ENCODE results near the gene SRL.

The SRL gene

GRCh38 chr16:4271176-4272113 is 29.6 kb upstream of the SRL start:
- peak; percentile 90 for DNase-seq (ENCODE audit: insufficient read length)
- TF ChIP-seq POLR2A (IDR thresholded peaks at IDR 0.05; ENCODE audit: low read depth, low read length) (peak; percentile 67), POLR2AphosphoS5 (IDR thresholded peaks at IDR 0.05; ENCODE audit: low read depth, low read length) (peak; percentile 84), TAF1 (IDR thresholded peaks at IDR 0.05; ENCODE audit: borderline replicate concordance, low read depth, low read length) (peak; percentile 39)
- peak; percentile 87 for FAIRE-seq

GRCh38 chr16:4270595-4270994 is 28.7 kb upstream of the SRL start:
- FAIRE-seq (peak; percentile 33), DNase-seq (ENCODE audit: insufficient read length) (no peak)
- no peak for TF ChIP-seq POLR2AphosphoS5 (IDR thresholded peaks at IDR 0.05; ENCODE audit: low read depth, low read length)
- no peak for TF ChIP-seq POLR2A (IDR thresholded peaks at IDR 0.05; ENCODE audit: low read depth, low read length)
- no peak for TF ChIP-seq TAF1 (IDR thresholded peaks at IDR 0.05; ENCODE audit: borderline replicate concordance, low read depth, low read length)

- TF ChIP-seq POLR2A (IDR thresholded peaks at IDR 0.05; ENCODE audit: low read depth, low read length) (no peak), TAF1 (IDR thresholded peaks at IDR 0.05; ENCODE audit: borderline replicate concordance, low read depth, low read length) (no peak), POLR2AphosphoS5 (IDR thresholded peaks at IDR 0.05; ENCODE audit: low read depth, low read length) (no peak)
- FAIRE-seq (no peak), DNase-seq (ENCODE audit: insufficient read length) (no peak)
Measured at GRCh38 chr16:4270091-4270490, 28.2 kb upstream of the SRL start.

GRCh38 chr16:4266372-4266771 is 24.5 kb upstream of the SRL start:
- DNase-seq (ENCODE audit: insufficient read length), result no peak
- FAIRE-seq, result no peak
- TF ChIP-seq TAF1 (IDR thresholded peaks at IDR 0.05; ENCODE audit: borderline replicate concordance, low read depth, low read length), result no peak
- TF ChIP-seq POLR2A (IDR thresholded peaks at IDR 0.05; ENCODE audit: low read depth, low read length), result no peak
- no peak for TF ChIP-seq POLR2AphosphoS5 (IDR thresholded peaks at IDR 0.05; ENCODE audit: low read depth, low read length)

- TF ChIP-seq POLR2A (IDR thresholded peaks at IDR 0.05; ENCODE audit: low read depth, low read length) (no peak), TAF1 (IDR thresholded peaks at IDR 0.05; ENCODE audit: borderline replicate concordance, low read depth, low read length) (no peak), POLR2AphosphoS5 (IDR thresholded peaks at IDR 0.05; ENCODE audit: low read depth, low read length) (no peak)
- FAIRE-seq (no peak), DNase-seq (ENCODE audit: insufficient read length) (no peak)
Measured at GRCh38 chr16:4265676-4266075, 23.8 kb upstream of the SRL start.

GRCh38 chr16:4264546-4264945 is 22.7 kb upstream of the SRL start:
- TF ChIP-seq POLR2AphosphoS5 (IDR thresholded peaks at IDR 0.05; ENCODE audit: low read depth, low read length), result no peak
- TF ChIP-seq TAF1 (IDR thresholded peaks at IDR 0.05; ENCODE audit: borderline replicate concordance, low read depth, low read length), result no peak
- no peak for FAIRE-seq
- no peak for DNase-seq (ENCODE audit: insufficient read length)

- FAIRE-seq, result no peak
- TF ChIP-seq POLR2A (IDR thresholded peaks at IDR 0.05; ENCODE audit: low read depth, low read length) (0 out of 2 replicates have a peak, but pooled peaks have one; percentile 33), POLR2AphosphoS5 (IDR thresholded peaks at IDR 0.05; ENCODE audit: low read depth, low read length) (no peak)
- no peak for DNase-seq (ENCODE audit: insufficient read length)
Measured at GRCh38 chr16:4263504-4264436, 21.9 kb upstream of the SRL start.

GRCh38 chr16:4262303-4262835 is 20.5 kb upstream of the SRL start:
- FAIRE-seq, result no peak
- TF ChIP-seq POLR2AphosphoS5 (IDR thresholded peaks at IDR 0.05; ENCODE audit: low read depth, low read length), result no peak
- TF ChIP-seq POLR2A (IDR thresholded peaks at IDR 0.05; ENCODE audit: low read depth, low read length), result no peak
- no peak for TF ChIP-seq TAF1 (IDR thresholded peaks at IDR 0.05; ENCODE audit: borderline replicate concordance, low read depth, low read length)
- DNase-seq (ENCODE audit: insufficient read length), result no peak

GRCh38 chr16:4261557-4262172 is 19.8 kb upstream of the SRL start:
- DNase-seq (ENCODE audit: insufficient read length), result no peak

GRCh38 chr16:4260360-4260759 is 18.5 kb upstream of the SRL start:
- DNase-seq (ENCODE audit: insufficient read length) (no peak), FAIRE-seq (no peak)
- TF ChIP-seq TAF1 (IDR thresholded peaks at IDR 0.05; ENCODE audit: borderline replicate concordance, low read depth, low read length), result no peak
- TF ChIP-seq POLR2AphosphoS5 (IDR thresholded peaks at IDR 0.05; ENCODE audit: low read depth, low read length), result no peak
- no peak for TF ChIP-seq POLR2A (IDR thresholded peaks at IDR 0.05; ENCODE audit: low read depth, low read length)

More at GRCh38 chr16:4261557-4262172, 19.8 kb upstream of the SRL start:
- TF ChIP-seq POLR2AphosphoS5 (IDR thresholded peaks at IDR 0.05; ENCODE audit: low read depth, low read length) (no peak), POLR2A (IDR thresholded peaks at IDR 0.05; ENCODE audit: low read depth, low read length) (no peak), TAF1 (IDR thresholded peaks at IDR 0.05; ENCODE audit: borderline replicate concordance, low read depth, low read length) (no peak)
- FAIRE-seq, result no peak

Measured in GM12892 (cell line).